Muscle of leg (tissue), 11 donors: Measurements from ENCODE around the gene GDPD1. TPM values are rescaled to one million over a fixed set of nuclear protein-coding genes. Genes with fewer than 3 reads are reported as not detected.
"Not testable (repeated sequence)": the region's sequence is repeated elsewhere in the genome, so short reads cannot be mapped to it uniquely, and the experiment has no call there.

ENCODE experiments used
- DNase-seq: peaks from one replicate; pipeline ENCODE4 v3.0.0; 2013
- H3K27ac ChIP-seq: one replicate; pipeline ENCODE4 v1.5.1; 2013; ENCODE audit warnings: mild to moderate bottlenecking, low read length, control low read depth
- H3K27me3 ChIP-seq: one replicate; pipeline ENCODE4 v1.6.1; 2013; ENCODE audit warnings: low read length; ENCODE audit not compliant: control insufficient read depth, insufficient read depth
- H3K36me3 ChIP-seq: one replicate; pipeline ENCODE4 v1.6.1; 2013; ENCODE audit warnings: low read length; ENCODE audit not compliant: control insufficient read depth, insufficient read depth
- H3K4me1 ChIP-seq: one replicate; pipeline ENCODE4 v1.6.1; 2013; ENCODE audit warnings: low read length; ENCODE audit not compliant: control insufficient read depth, insufficient read depth
- H3K4me3 ChIP-seq: one replicate; pipeline ENCODE4 v1.5.1; 2013; ENCODE audit warnings: low read length, control low read depth
- H3K9me3 ChIP-seq: replicated peaks from 2 replicates; pipeline ENCODE4 v1.6.1; 2013; ENCODE audit warnings: low read depth, low read length; ENCODE audit not compliant: control insufficient read depth
- WGBS: methylation state at CpG from one replicate; pipeline ENCODE4 v1.1.5; 2013; ENCODE audit warnings: missing lambda C conversion rate; ENCODE audit not compliant: insufficient coverage; 5-methylcytosine and 5-hydroxymethylcytosine counted together
- polyA plus RNA-seq, 8 donors: library from polyadenylated mRNA; unstranded; fragments of 120-200 nt; gene quantifications; one replicate each; pipeline versions ENCODE4 v1.2.1 to v1.2.3, GENCODE V29; 2013; ENCODE audit warnings: inconsistent platforms in 1 of 8, low replicate concordance in 1 of 8; ENCODE audit not compliant: insufficient read length in 8 of 8, insufficient read depth in 1 of 8
- total RNA-seq: library from RNA; stranded (reverse); fragments of 120-200 nt; gene quantifications from one replicate; pipeline ENCODE4 v1.2.4, GENCODE V29; 2013

Gene GDPD1
- total and polyA plus RNA-seq, 9 donors, result 0.96 to 3.8 (median 1.7) TPM

GRCh38 chr17:59284317-59284716 is 64.0 kb downstream of the GDPD1 start:
- DNase-seq, result peak; percentile 46
- WGBS, result 38% methylated on average over 4 of the region's 4 CpGs
- no peaks in the 10 kb centered on the region for H3K27me3 ChIP-seq

GRCh38 chr17:59287452-59287851 is 67.1 kb downstream of the GDPD1 start:
- no CpG with 5 or more reads among the region's 1 CpG for WGBS
- Histone ChIP-seq H3K4me1 (no peaks in the 10 kb centered on the region), H3K36me3 (no peaks in the 10 kb centered on the region), H3K4me3 (no peak overlapping the region), H3K9me3 (no peaks in the 10 kb centered on the region), H3K27ac (peak overlapping the region; percentile 18), H3K27me3 (no peaks in the 10 kb centered on the region)
- DNase-seq, result peak; percentile 65

More at GRCh38 chr17:59284317-59284716, 64.0 kb downstream of the GDPD1 start:
- H3K9me3 ChIP-seq, result no peaks in the 10 kb centered on the region
- H3K4me3 ChIP-seq, result no peak overlapping the region
- no peaks in the 10 kb centered on the region for H3K36me3 ChIP-seq
- H3K27ac ChIP-seq, result no peak overlapping the region
- H3K4me1 ChIP-seq, result no peaks in the 10 kb centered on the region

GRCh38 chr17:59287891-59288290 is 67.6 kb downstream of the GDPD1 start:
- WGBS, result 85% methylated on average over 2 of the region's 3 CpGs
- Histone ChIP-seq H3K27me3 (no peaks in the 10 kb centered on the region), H3K27ac (peak overlapping the region; percentile 18), H3K9me3 (no peaks in the 10 kb centered on the region), H3K4me3 (no peak overlapping the region), H3K36me3 (no peaks in the 10 kb centered on the region), H3K4me1 (no peaks in the 10 kb centered on the region)
- DNase-seq, result no peak

- H3K27ac ChIP-seq, result no peak overlapping the region
- no peaks in the 10 kb centered on the region for H3K27me3 ChIP-seq
- WGBS, result no CpG with 5 or more reads among the region's 3 CpGs
- no peaks in the 10 kb centered on the region for H3K36me3 ChIP-seq
- H3K4me3 ChIP-seq, result no peak overlapping the region
- no peaks in the 10 kb centered on the region for H3K9me3 ChIP-seq
- no peaks in the 10 kb centered on the region for H3K4me1 ChIP-seq
- DNase-seq, result no peak
Observed at GRCh38 chr17:59289981-59290301, 69.6 kb downstream of the GDPD1 start.

DNA sequence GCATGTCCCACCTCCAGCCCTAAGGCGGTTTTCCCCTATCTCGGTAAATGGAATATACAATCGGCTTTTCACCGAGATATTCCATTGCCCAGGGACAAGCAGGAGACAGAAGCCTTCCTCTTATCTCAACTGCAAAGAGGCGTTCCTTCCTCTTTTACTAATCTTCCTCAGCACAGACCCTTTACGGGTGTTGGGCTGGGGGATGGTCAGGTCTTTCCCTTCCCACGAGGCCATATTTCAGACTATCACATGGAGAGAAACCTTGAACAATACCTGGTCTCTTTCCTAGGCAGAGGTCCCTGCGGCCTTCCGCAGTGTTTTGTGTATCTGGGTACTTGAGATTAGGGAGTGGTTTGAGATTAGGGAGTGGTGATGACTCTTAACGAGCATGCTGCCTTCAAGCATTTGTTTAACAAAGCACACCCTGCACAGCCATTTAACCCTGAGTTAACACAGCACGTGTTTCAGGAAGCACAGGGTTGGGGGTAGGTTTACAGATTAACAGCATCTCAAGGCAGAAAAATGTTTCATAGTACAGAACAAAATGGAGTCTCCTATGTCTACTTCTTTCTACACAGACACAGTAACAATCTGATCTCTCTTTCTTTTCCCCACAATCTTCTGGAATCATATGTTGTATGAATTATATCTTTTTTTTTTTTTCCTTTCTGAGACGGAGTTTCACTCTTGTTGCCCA is 70.1 kb downstream of the GDPD1 start:
- not testable (repeated sequence) for DNase-seq, H3K4me3 ChIP-seq, H3K27me3 ChIP-seq, H3K4me1 ChIP-seq, H3K9me3 ChIP-seq, H3K27ac ChIP-seq, H3K36me3 ChIP-seq
- 36% methylated on average over 4 of the region's 12 CpGs for WGBS

DNA sequence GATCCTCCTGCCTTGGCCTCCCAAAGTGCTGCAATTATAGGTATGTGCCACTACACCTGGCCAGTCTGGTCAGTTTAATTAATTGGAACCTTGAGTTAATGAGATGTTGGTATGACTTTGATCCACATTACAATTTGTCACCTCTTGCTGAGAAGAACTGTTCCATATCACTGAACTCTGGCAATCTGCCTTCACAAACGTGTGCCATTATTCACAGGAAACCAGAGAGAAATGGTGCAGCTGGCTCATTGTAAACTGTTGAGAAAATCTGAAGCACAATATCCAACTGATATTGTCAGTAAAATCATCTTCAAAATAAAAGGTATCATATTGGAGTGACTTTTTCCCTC is 71.8 kb downstream of the GDPD1 start:
- H3K4me3 ChIP-seq, result no peak overlapping the region
- H3K27me3 ChIP-seq, result no peaks in the 10 kb centered on the region
- DNase-seq, result no peak
- WGBS, result no CpG with 5 or more reads among the region's 1 CpG
- no peaks in the 10 kb centered on the region for H3K36me3 ChIP-seq
- no peaks in the 10 kb centered on the region for H3K9me3 ChIP-seq
- no peak overlapping the region for H3K27ac ChIP-seq
- no peaks in the 10 kb centered on the region for H3K4me1 ChIP-seq

DNA sequence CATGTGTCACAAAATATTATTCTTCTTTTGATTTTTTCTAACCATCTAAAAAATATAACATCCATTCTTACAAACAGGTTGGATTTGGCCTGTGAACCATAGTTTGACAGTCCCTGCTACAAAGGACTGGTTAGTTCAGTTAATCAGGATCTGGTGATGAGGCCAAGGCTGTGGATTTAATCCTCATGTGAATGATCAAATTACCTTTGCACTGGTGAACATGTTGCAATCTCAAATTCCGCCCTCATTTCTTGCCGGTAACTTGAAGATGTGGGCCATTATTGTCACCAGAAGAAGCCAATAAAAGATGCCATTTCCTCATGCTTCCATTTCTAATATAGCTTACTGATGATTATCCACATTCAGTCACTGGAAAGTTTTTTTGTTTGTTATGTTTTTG is 75.9 kb downstream of the GDPD1 start:
- Histone ChIP-seq H3K27ac (no peak overlapping the region), H3K27me3 (no peaks in the 10 kb centered on the region)
- no peak for DNase-seq

DNA sequence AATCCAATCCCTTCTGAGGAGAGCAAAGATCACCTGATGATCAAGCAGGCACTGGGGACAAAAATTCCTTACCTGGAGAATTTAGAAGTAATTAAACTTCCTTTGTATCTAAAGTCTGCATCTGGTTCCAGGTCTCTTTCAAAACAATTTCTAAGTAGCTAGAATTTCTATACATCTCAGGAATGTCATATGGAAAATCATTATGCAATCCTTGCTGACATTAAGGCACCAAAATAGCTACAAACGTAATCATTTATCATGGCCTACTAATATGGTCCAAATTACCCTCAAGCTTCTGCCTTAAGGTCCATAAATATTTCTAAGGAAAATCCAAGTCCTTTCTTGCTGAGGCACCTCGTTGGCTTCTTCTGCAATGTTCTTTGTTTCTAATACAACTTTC is 78.2 kb downstream of the GDPD1 start:
- DNase-seq, result no peak
- Histone ChIP-seq H3K27ac (no peak overlapping the region), H3K36me3 (no peaks in the 10 kb centered on the region), H3K27me3 (no peaks in the 10 kb centered on the region), H3K4me1 (no peaks in the 10 kb centered on the region), H3K4me3 (no peak overlapping the region), H3K9me3 (no peaks in the 10 kb centered on the region)
- WGBS, result 77% methylated on average over 2 of the region's 2 CpGs

More for the DNA sequence above, 75.9 kb downstream of the GDPD1 start:
- Histone ChIP-seq H3K4me1 (no peaks in the 10 kb centered on the region), H3K4me3 (no peak overlapping the region), H3K36me3 (no peaks in the 10 kb centered on the region), H3K9me3 (no peaks in the 10 kb centered on the region)
- no CpG with 5 or more reads among the region's 2 CpGs for WGBS

GRCh38 chr17:59299400-59300092 is 79.2 kb downstream of the GDPD1 start:
- DNase-seq, result no peak
- WGBS, result no CpG with 5 or more reads among the region's 2 CpGs
- no peak overlapping the region for H3K4me3 ChIP-seq
- no peaks in the 10 kb centered on the region for H3K4me1 ChIP-seq
- no peaks in the 10 kb centered on the region for H3K27me3 ChIP-seq
- no peak overlapping the region for H3K27ac ChIP-seq
- H3K9me3 ChIP-seq, result no peaks in the 10 kb centered on the region
- no peaks in the 10 kb centered on the region for H3K36me3 ChIP-seq

DNA sequence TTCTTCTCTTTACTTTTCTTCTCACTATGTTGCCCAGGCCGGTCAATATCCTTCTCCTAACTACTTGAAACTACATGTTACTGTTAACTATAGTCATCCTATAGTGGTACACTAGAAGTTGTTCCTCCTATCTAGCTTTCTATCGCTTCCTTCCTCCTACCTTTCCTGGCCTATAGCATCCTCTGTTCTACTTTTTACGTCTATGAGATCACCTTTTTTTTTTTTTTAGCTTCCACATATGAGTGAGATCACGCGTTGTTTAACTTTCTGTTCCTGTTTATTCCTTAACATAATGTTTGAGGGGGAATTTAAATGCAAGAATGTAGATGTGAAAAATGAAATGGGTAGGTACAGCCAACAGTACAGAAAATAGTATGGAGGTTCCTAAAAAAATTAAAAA is 80.6 kb downstream of the GDPD1 start:
- H3K4me1 ChIP-seq, result no peaks in the 10 kb centered on the region
- H3K9me3 ChIP-seq, result no peaks in the 10 kb centered on the region
- no peaks in the 10 kb centered on the region for H3K36me3 ChIP-seq
- no peak overlapping the region for H3K27ac ChIP-seq
- H3K27me3 ChIP-seq, result no peaks in the 10 kb centered on the region
- H3K4me3 ChIP-seq, result no peak overlapping the region
- whole genome bisulfite sequencing, result no CpG with 5 or more reads among the region's 5 CpGs
- DNase-seq, result no peak
